ENCODE data around the gene ABCB6.

DNA sequence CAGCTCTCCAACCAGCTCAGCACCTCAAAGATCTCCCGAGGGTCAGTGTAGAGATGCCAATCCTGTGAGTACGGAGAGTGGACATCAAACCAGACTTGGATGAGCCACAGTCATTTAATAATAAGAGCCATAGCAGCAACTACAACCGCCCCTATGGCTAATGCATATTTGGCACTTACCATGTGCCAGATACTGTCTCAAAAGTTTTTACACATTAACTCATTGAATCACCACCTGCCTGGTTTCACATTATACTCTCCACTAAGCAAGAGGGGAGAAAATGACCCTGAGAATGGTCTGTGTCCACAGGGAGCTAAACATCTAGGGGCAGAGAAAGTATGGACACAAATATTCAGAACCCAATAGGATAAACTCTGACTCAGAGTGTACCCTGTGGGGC lies 44.6 kb downstream of the ABCB6 start:
- no peak for TF ChIP-seq CTCF (IDR thresholded peaks at IDR 0.05)
- TF ChIP-seq POLR2A (IDR thresholded peaks at IDR 0.05), result no peak
